Ectodermal cell (in vitro differentiated cells): ENCODE data around the gene FES.

Experiments
- H3K27ac ChIP-seq: 2 replicates; pipeline ENCODE4 v1.7.0; 2013; ENCODE audit warnings: mild to moderate bottlenecking, low read depth, low read length; ENCODE audit not compliant: insufficient read depth, poor library complexity, severe bottlenecking
- H3K27me3 ChIP-seq: 2 replicates; pipeline ENCODE4 v1.7.0; 2013; ENCODE audit warnings: mild to moderate bottlenecking, low read length; ENCODE audit not compliant: insufficient read depth, control insufficient read depth, poor library complexity, severe bottlenecking
- H3K36me3 ChIP-seq: one replicate; pipeline ENCODE4 v1.7.0; 2013; ENCODE audit warnings: low read length; ENCODE audit not compliant: control insufficient read depth, insufficient read depth
- H3K4me1 ChIP-seq: one replicate; pipeline ENCODE4 v1.7.0; 2013; ENCODE audit warnings: low read length; ENCODE audit not compliant: control insufficient read depth, insufficient read depth
- H3K4me3 ChIP-seq: 2 replicates; pipeline ENCODE4 v1.7.0; 2013; ENCODE audit warnings: low read depth, low read length, control low read depth; ENCODE audit not compliant: insufficient read depth
- H3K9me3 ChIP-seq: 2 replicates; pipeline ENCODE4 v1.7.0; 2013; ENCODE audit warnings: mild to moderate bottlenecking, low read length, moderate library complexity; ENCODE audit not compliant: control insufficient read depth
- WGBS, 2 experiments: methylation state at CpG; one replicate each; pipeline ENCODE4 v1.1.7; 2013; ENCODE audit warnings: missing lambda C conversion rate in 2 of 2; 5-methylcytosine and 5-hydroxymethylcytosine counted together

Gene FES

DNA sequence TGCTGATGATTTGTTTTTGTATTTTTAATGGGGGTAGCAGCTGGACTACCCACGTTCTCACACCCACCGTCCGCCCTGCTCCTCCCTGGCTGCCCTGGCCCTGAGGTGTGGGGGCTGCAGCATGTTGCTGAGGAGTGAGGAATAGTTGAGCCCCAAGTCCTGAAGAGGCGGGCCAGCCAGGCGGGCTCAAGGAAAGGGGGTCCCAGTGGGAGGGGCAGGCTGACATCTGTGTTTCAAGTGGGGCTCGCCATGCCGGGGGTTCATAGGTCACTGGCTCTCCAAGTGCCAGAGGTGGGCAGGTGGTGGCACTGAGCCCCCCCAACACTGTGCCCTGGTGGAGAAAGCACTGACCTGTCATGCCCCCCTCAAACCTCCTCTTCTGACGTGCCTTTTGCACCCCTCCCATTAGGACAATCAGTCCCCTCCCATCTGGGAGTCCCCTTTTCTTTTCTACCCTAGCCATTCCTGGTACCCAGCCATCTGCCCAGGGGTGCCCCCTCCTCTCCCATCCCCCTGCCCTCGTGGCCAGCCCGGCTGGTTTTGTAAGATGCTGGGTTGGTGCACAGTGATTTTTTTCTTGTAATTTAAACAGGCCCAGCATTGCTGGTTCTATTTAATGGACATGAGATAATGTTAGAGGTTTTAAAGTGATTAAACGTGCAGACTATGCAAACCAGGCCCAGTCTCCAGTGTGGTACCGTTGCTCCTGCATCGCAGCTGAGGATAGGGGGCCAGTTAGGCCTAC is 1.4 kb upstream of the FES start:
- Histone ChIP-seq H3K4me1 (peaks cover 18% of the 10 kb centered on the region), H3K27me3 (no peaks in the 10 kb centered on the region), H3K4me3 (no peak overlapping the region), H3K36me3 (peaks cover 4% of the 10 kb centered on the region), H3K9me3 (no peaks in the 10 kb centered on the region), H3K27ac (no peak overlapping the region)
- WGBS, 2 experiments: 93 to 95% methylated on average over 13 of the region's 13 CpGs

DNA sequence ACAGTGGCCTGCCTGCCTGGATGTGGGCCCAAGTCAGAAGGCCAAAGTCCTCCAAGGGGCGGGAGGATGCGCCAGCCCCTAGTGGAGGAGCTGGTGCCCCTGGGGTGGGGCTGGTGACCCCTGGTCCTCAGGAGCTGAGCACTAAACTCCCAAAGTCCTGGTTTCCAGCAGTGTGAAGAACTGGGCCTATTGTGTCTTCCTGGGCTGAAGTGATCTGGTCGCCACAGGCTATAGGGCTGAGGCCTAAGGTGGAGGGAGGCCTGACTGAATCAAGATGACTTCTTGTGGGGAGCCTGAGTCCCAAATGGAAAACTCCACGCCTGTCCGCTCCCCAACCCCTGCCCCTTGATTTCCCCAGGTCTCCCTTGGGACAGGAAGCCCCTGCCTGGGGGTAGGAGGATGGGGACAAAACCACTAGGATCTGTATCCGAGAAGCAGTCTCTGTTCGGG is 753 bp upstream of the FES start:
- H3K9me3 ChIP-seq: no peaks in the 10 kb centered on the region
- peaks cover 4% of the 10 kb centered on the region for H3K36me3 ChIP-seq
- no peak overlapping the region for H3K27ac ChIP-seq
- H3K27me3 ChIP-seq: no peaks in the 10 kb centered on the region
- H3K4me3 ChIP-seq: no peak overlapping the region
- WGBS, 2 experiments: 79 to 84% methylated on average over 7 of the region's 7 CpGs
- H3K4me1 ChIP-seq: peaks cover 18% of the 10 kb centered on the region

DNA sequence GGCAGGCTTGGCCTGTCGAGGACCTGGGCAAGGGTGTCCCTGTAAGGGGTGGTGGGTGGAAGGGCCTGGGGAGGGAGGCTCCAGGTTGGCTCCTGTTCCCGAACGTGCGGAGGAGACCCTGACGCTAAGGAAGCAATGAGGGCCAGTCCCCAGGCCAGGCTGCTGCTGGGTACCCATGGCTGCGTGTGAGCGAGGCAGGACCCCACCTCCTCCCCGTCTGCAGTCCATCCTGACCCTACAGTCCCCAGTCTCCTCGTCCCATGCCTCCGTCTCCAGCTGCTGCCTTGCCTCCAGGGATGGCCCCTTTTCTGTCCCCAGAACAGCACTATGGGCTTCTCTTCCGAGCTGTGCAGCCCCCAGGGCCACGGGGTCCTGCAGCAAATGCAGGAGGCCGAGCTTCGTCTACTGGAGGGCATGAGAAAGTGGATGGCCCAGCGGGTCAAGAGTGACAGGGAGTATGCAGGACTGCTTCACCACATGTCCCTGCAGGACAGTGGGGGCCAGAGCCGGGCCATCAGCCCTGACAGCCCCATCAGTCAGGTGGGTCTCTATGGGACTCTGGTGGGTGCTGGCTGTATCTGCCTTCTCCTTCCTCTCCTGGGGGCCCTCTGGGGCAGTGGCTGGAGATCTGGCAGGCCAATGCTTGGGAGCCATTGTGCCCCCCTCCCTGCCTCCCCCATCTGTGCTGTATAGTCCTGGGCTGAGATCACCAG is 571 bp downstream of the FES start:
- H3K27ac ChIP-seq: no peak overlapping the region
- WGBS, 2 experiments: 76 to 77% methylated on average over 16 of the region's 16 CpGs
- H3K9me3 ChIP-seq: no peaks in the 10 kb centered on the region
- peak overlapping the region; percentile 14 for H3K4me3 ChIP-seq
- no peaks in the 10 kb centered on the region for H3K27me3 ChIP-seq
- no peaks in the 10 kb centered on the region for H3K36me3 ChIP-seq
- H3K4me1 ChIP-seq: peaks cover 18% of the 10 kb centered on the region

DNA sequence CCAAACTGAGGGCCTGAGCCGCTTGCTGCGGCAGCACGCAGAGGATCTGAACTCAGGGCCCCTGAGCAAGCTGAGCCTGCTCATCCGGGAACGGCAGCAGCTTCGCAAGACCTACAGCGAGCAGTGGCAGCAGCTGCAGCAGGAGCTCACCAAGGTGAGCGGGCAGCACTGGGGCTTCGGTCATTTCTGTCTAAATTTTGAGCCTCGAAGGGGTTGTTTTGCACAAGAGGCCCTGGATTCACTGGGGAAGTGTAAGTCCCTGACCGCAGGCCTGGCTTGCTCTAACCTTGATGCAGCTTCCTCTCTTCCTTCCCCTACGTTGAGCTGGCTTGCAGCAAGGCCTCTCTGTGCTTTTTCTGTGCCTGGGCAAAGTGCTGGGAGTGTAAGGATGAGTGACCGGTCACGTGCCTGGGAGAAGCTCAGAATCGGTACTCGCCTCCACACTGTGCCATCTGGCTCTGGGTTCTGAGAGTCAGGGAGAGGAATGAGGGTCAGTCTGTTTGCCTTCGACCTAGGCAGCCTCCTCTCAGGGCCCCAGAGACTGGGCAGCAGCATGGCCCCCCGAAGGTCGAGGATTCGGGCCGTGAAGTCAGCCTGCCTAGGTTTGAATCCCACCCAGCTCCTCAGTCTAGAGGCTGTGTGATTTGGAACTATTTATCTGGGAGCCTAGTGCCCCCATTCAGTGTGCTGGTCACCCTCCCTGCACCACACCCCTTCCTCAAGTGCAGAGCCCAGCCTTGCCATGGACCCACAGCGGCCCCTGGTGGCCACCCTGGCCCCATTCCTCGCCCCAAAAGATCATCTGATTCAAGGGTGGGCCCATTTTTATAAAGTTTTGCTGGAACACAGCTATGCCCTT is 1.4 kb downstream of the FES start:
- H3K9me3 ChIP-seq: no peaks in the 10 kb centered on the region
- H3K36me3 ChIP-seq: no peaks in the 10 kb centered on the region
- no peak overlapping the region for H3K27ac ChIP-seq
- 79 to 80% methylated on average over 22 to 23 of the region's 23 CpGs for WGBS, 2 experiments
- no peak overlapping the region for H3K4me3 ChIP-seq
- peaks cover 23% of the 10 kb centered on the region for H3K4me1 ChIP-seq
- H3K27me3 ChIP-seq: no peaks in the 10 kb centered on the region

DNA sequence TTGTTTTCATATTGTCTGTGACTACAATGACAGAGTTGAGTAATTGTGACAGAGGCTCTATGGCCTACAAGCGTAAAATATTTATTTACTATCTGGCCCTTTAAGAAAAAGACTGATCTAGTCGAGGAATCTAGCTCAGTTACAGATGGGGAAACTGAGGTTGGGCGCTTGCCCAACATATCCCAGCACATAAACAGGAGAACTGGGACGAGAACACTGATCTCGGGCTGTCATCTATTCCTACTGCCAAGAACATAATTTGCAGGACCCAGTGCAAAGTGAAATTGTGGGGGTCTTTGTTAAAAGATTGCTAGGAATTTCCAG is 1.9 kb downstream of the FES start:
- no peak overlapping the region for H3K27ac ChIP-seq
- WGBS, 2 experiments: 64 to 70% methylated on average over 4 of the region's 5 CpGs
- H3K4me3 ChIP-seq: no peak overlapping the region
- H3K27me3 ChIP-seq: no peaks in the 10 kb centered on the region
- H3K4me1 ChIP-seq: peaks cover 23% of the 10 kb centered on the region
- H3K9me3 ChIP-seq: no peaks in the 10 kb centered on the region
- H3K36me3 ChIP-seq: no peaks in the 10 kb centered on the region

DNA sequence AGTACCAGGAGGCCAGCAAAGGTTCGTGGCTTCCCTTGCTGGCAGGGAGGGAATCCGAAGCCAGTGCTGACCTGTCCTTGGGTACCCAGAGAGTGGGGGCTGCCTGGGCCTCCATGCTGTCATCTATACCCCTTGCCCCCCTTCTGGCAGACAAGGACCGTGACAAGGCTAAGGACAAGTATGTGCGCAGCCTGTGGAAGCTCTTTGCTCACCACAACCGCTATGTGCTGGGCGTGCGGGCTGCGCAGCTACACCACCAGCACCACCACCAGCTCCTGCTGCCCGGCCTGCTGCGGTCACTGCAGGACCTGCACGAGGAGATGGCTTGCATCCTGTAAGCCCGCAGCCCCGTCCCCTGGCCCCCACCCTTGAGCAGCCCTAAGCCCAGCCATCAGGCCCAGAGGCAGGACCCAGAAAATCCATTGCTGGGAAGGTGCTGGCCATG is 2.8 kb downstream of the FES start:
- Histone ChIP-seq H3K9me3 (no peaks in the 10 kb centered on the region), H3K27me3 (no peaks in the 10 kb centered on the region), H3K36me3 (no peaks in the 10 kb centered on the region), H3K4me3 (no peak overlapping the region), H3K4me1 (peaks cover 23% of the 10 kb centered on the region), H3K27ac (no peak overlapping the region)
- 94 to 97% methylated on average over 13 of the region's 13 CpGs for WGBS, 2 experiments

DNA sequence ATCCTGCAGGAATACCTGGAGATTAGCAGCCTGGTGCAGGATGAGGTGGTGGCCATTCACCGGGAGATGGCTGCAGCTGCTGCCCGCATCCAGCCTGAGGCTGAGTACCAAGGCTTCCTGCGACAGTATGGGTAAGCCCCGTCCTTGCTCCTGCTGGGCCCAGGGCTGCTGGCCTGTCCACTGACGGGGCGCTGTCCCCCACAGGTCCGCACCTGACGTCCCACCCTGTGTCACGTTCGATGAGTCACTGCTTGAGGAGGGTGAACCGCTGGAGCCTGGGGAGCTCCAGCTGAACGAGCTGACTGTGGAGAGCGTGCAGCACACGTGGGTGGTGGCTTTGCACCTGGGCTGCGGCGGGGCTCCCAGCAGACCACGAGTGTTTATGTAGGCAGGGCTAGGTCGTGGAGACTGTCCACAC is 5.0 kb downstream of the FES start:
- Histone ChIP-seq H3K4me3 (no peak overlapping the region), H3K36me3 (no peaks in the 10 kb centered on the region), H3K4me1 (peaks cover 12% of the 10 kb centered on the region), H3K27me3 (no peaks in the 10 kb centered on the region), H3K9me3 (no peaks in the 10 kb centered on the region), H3K27ac (no peak overlapping the region)
- WGBS, 2 experiments: 90 to 91% methylated on average over 18 of the region's 18 CpGs

DNA sequence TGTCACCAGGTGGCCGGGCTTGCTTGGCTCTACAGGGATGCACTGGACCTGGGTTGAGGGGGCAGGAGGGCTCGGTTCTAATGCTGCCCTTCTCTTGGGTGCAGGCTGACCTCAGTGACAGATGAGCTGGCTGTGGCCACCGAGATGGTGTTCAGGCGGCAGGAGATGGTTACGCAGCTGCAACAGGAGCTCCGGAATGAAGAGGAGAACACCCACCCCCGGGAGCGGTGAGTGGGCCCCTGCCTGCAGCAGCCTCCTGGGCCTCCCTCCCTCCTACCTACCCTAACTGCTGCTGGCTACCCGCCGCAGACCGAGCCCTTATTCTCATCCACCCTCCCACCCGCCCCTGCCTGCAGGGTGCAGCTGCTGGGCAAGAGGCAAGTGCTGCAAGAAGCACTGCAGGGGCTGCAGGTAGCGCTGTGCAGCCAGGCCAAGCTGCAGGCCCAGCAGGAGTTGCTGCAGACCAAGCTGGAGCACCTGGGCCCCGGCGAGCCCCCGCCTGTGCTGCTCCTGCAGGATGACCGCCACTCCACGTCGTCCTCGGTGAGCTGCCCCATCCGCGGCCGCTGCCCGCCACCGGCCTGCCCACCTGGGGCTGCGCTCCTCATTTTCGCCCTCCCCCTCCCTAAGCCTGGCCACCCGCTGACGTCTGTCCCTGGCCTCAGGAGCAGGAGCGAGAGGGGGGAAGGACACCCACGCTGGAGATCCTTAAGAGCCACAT is 5.6 kb downstream of the FES start:
- H3K27me3 ChIP-seq: no peaks in the 10 kb centered on the region
- no peaks in the 10 kb centered on the region for H3K36me3 ChIP-seq
- no peaks in the 10 kb centered on the region for H3K9me3 ChIP-seq
- no peak overlapping the region for H3K4me3 ChIP-seq
- H3K27ac ChIP-seq: no peak overlapping the region
- WGBS, 2 experiments: 71 to 77% methylated on average over 30 to 31 of the region's 31 CpGs
- H3K4me1 ChIP-seq: peaks cover 6% of the 10 kb centered on the region

DNA sequence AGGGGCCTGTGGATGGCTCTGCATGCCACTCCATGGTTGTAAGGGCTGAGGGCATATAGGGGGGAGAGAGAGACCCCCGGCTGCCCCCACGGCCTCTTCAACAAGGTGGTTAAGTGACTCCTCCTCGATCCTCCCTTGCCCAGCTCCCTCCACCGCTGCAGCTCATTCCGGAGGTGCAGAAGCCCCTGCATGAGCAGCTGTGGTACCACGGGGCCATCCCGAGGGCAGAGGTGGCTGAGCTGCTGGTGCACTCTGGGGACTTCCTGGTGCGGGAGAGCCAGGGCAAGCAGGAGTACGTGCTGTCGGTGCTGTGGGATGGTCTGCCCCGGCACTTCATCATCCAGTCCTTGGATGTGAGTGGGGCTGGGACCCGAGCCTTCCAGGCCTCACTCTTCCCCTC is 6.5 kb downstream of the FES start:
- H3K4me3 ChIP-seq: no peak overlapping the region
- H3K27me3 ChIP-seq: no peaks in the 10 kb centered on the region
- peaks cover 4% of the 10 kb centered on the region for H3K4me1 ChIP-seq
- no peak overlapping the region for H3K27ac ChIP-seq
- H3K36me3 ChIP-seq: no peaks in the 10 kb centered on the region
- WGBS, 2 experiments: 85 to 86% methylated on average over 12 of the region's 12 CpGs
- no peaks in the 10 kb centered on the region for H3K9me3 ChIP-seq
